Osteoblast (primary cell): ENCODE data around the gene ALOX5. TPM values are rescaled to one million over a fixed set of nuclear protein-coding genes. Genes with fewer than 3 reads are reported as not detected.

Experiments
- DNase-seq: peaks from one replicate; pipeline ENCODE4 v3.0.0; 2011; ENCODE audit warnings: low spot score, mixed read lengths; ENCODE audit not compliant: insufficient read length; ENCODE audit errors: missing footprints
- H2AFZ ChIP-seq: 2 replicates; pipeline ENCODE4 v1.6.0; 2011; ENCODE audit warnings: mild to moderate bottlenecking, low read length
- H3K27ac ChIP-seq: 2 replicates; pipeline ENCODE4 v1.5.1; 2011; ENCODE audit warnings: mild to moderate bottlenecking, low read depth, low read length, moderate library complexity
- H3K27me3 ChIP-seq: 2 replicates; pipeline ENCODE4 v1.6.0; 2012; ENCODE audit warnings: mild to moderate bottlenecking, control low read depth, inconsistent platforms, low read length, moderate library complexity; ENCODE audit not compliant: insufficient read depth
- H3K36me3 ChIP-seq: 2 replicates; pipeline ENCODE4 v1.5.1; 2011; ENCODE audit warnings: mild to moderate bottlenecking, low read length, control low read depth, moderate library complexity; ENCODE audit not compliant: insufficient read depth
- H3K4me1 ChIP-seq: 2 replicates; pipeline ENCODE4 v1.5.1; 2011; ENCODE audit warnings: mild to moderate bottlenecking, low read length, control low read depth, moderate library complexity; ENCODE audit not compliant: insufficient read depth
- H3K4me2 ChIP-seq: 2 replicates; pipeline ENCODE4 v1.6.0; 2011; ENCODE audit warnings: mild to moderate bottlenecking, low read length; ENCODE audit not compliant: insufficient read depth
- H3K4me3 ChIP-seq: fragments of 200-600 bp; sonication (generic); 3 replicates; pipeline ENCODE4 v1.5.1; 2012; ENCODE audit warnings: mild to moderate bottlenecking, low read length, inconsistent platforms; ENCODE audit not compliant: insufficient read depth
- H3K79me2 ChIP-seq: 2 replicates; pipeline ENCODE4 v1.6.0; 2012; ENCODE audit warnings: mild to moderate bottlenecking, low read length, control low read depth, inconsistent platforms; ENCODE audit not compliant: insufficient read depth
- H3K9me3 ChIP-seq: 2 replicates; pipeline ENCODE4 v1.5.1; 2011; ENCODE audit warnings: low read depth, low read length, control low read depth
- H4K20me1 ChIP-seq: 2 replicates; pipeline ENCODE4 v1.6.0; 2012; ENCODE audit warnings: mild to moderate bottlenecking, low read length, control low read depth; ENCODE audit not compliant: insufficient read depth
- CTCF ChIP-seq: IDR thresholded peaks from 2 replicates; pipeline ENCODE4 v1.5.1; 2011; ENCODE audit warnings: mild to moderate bottlenecking, low read depth, low read length, moderate library complexity; ENCODE audit errors: extremely low read depth
- total RNA-seq: library from RNA; depleted of rRNA; stranded (reverse); fragments of >200 nt; gene quantifications from 2 replicates; pipeline ENCODE4 v1.2.3, GENCODE V29; 2012

The ALOX5 gene
- total RNA-seq, 1 donor, result not detected

GRCh38 chr10:45427262-45427969 lies 53.4 kb downstream of the ALOX5 start:
- no peaks in the 10 kb centered on the region for H3K79me2 ChIP-seq
- H3K4me2 ChIP-seq, result no peak overlapping the region
- no peaks in the 10 kb centered on the region for H4K20me1 ChIP-seq
- H3K27ac ChIP-seq, result no peak overlapping the region
- no peak for TF ChIP-seq CTCF
- H3K4me3 ChIP-seq, result no peak overlapping the region
- peaks cover 15% of the 10 kb centered on the region for H3K27me3 ChIP-seq
- no peaks in the 10 kb centered on the region for H3K36me3 ChIP-seq
- H3K4me1 ChIP-seq, result no peaks in the 10 kb centered on the region
- no peak overlapping the region for H2AFZ ChIP-seq
- H3K9me3 ChIP-seq, result no peaks in the 10 kb centered on the region
- DNase-seq, result no peak

GRCh38 chr10:45427970-45428366 lies 54.0 kb downstream of the ALOX5 start:
- Histone ChIP-seq H3K27me3 (peaks cover 15% of the 10 kb centered on the region), H3K36me3 (no peaks in the 10 kb centered on the region), H4K20me1 (no peaks in the 10 kb centered on the region), H3K4me2 (no peak overlapping the region), H2AFZ (no peak overlapping the region), H3K9me3 (no peaks in the 10 kb centered on the region), H3K4me3 (no peak overlapping the region), H3K79me2 (no peaks in the 10 kb centered on the region), H3K27ac (no peak overlapping the region), H3K4me1 (no peaks in the 10 kb centered on the region)
- TF ChIP-seq CTCF, result no peak
- no peak for DNase-seq

- DNase-seq, result no peak
Measured at GRCh38 chr10:45428611-45429510, 54.8 kb downstream of the ALOX5 start.

More at GRCh38 chr10:45428611-45429510, 54.8 kb downstream of the ALOX5 start:
- Histone ChIP-seq H3K4me2 (no peak overlapping the region), H4K20me1 (no peaks in the 10 kb centered on the region), H3K27me3 (peaks cover 15% of the 10 kb centered on the region), H3K36me3 (no peaks in the 10 kb centered on the region), H3K4me3 (no peak overlapping the region), H3K4me1 (no peaks in the 10 kb centered on the region), H3K9me3 (no peaks in the 10 kb centered on the region), H2AFZ (no peak overlapping the region), H3K79me2 (no peaks in the 10 kb centered on the region), H3K27ac (no peak overlapping the region)
- no peak for TF ChIP-seq CTCF
